ENCODE data around the gene TNIP2.

DNA sequence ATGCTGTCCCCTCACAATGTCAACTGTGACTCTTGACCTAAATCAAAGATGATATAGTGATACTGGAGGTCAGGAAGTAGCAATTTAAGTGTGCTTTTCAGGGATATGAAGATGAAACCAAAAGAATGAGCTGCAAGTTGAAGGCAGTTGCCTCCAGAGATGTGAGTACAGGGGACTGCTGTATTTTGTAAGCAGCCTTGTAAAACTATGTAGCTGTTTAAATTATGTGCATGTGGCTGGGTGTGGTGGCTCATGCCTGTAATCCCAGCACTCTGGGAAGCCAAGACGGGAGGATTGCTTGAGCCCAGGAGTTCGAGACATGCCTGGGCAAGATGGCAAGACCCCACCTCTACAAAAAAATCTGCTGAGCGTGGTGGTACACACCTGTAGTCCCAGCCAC is 15.1 kb upstream of the TNIP2 start:
- TF ChIP-seq, protein P1, sequence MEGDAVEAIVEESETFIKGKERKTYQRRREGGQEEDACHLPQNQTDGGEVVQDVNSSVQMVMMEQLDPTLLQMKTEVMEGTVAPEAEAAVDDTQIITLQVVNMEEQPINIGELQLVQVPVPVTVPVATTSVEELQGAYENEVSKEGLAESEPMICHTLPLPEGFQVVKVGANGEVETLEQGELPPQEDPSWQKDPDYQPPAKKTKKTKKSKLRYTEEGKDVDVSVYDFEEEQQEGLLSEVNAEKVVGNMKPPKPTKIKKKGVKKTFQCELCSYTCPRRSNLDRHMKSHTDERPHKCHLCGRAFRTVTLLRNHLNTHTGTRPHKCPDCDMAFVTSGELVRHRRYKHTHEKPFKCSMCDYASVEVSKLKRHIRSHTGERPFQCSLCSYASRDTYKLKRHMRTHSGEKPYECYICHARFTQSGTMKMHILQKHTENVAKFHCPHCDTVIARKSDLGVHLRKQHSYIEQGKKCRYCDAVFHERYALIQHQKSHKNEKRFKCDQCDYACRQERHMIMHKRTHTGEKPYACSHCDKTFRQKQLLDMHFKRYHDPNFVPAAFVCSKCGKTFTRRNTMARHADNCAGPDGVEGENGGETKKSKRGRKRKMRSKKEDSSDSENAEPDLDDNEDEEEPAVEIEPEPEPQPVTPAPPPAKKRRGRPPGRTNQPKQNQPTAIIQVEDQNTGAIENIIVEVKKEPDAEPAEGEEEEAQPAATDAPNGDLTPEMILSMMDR (IDR thresholded peaks at IDR 0.05): no peak
- TF ChIP-seq EP300 (IDR thresholded peaks at IDR 0.05): no peak

All from suprapubic skin (tissue), 3 donors.